ENCODE data around the gene ADAM12. TPM values are rescaled to one million over a fixed set of nuclear protein-coding genes. Genes with fewer than 3 reads are reported as not detected.

ADAM12 gene
- total RNA-seq, 1 donor from 2014 or later = 8.0 TPM

GRCh38 chr10:126108693-126109092 is 279.6 kb downstream of the ADAM12 start:
- no peak overlapping the region for H3K4me2 ChIP-seq
- H3K79me2 ChIP-seq (ENCODE audit: low read depth) = no peaks in the 10 kb centered on the region
- no peak for DNase-seq (ENCODE audit: low spot score)
- no peaks in the 10 kb centered on the region for H3K36me3 Mint-ChIP-seq
- H3K27ac Mint-ChIP-seq = no peak overlapping the region
- TF ChIP-seq CTCF (IDR thresholded peaks at IDR 0.05) (no peak), EZH2 (IDR thresholded peaks at IDR 0.05) (no peak), EZH2phosphoT487 (IDR thresholded peaks at IDR 0.05) (no peak)
- no peaks in the 10 kb centered on the region for H4K20me1 ChIP-seq (ENCODE audit: low read depth)
- H3K27ac ChIP-seq = no peak overlapping the region
- no peak overlapping the region for H3K4me3 Mint-ChIP-seq
- H3K9ac ChIP-seq = no peak overlapping the region
- peaks cover 10% of the 10 kb centered on the region for H3K4me1 ChIP-seq
- H3K9me3 ChIP-seq (ENCODE audit: low read depth) = no peaks in the 10 kb centered on the region
- no peaks in the 10 kb centered on the region for H3K4me1 Mint-ChIP-seq
- no peak overlapping the region for H2AFZ ChIP-seq (replicated peaks)
- H3K27me3 Mint-ChIP-seq (ENCODE audit: insufficient read depth, low read depth) = peaks cover 9% of the 10 kb centered on the region
- peaks cover 2% of the 10 kb centered on the region for H3K9me3 Mint-ChIP-seq
- H3K27me3 ChIP-seq = no peaks in the 10 kb centered on the region
- H3K4me3 ChIP-seq = no peak overlapping the region
- no peaks in the 10 kb centered on the region for H3F3A ChIP-seq (ENCODE audit: low read depth)
- H3K36me3 ChIP-seq = no peaks in the 10 kb centered on the region

GRCh38 chr10:126104767-126105166 is 283.5 kb downstream of the ADAM12 start:
- TF ChIP-seq EZH2 (IDR thresholded peaks at IDR 0.05) (no peak), CTCF (IDR thresholded peaks at IDR 0.05) (no peak), EZH2phosphoT487 (IDR thresholded peaks at IDR 0.05) (no peak)
- no peak overlapping the region for H3K4me2 ChIP-seq
- H3K27ac ChIP-seq = no peak overlapping the region
- Mint-ChIP-seq H3K27me3 (ENCODE audit: insufficient read depth, low read depth) (peaks cover 6% of the 10 kb centered on the region), H3K9me3 (no peaks in the 10 kb centered on the region), H3K4me1 (no peaks in the 10 kb centered on the region), H3K27ac (no peak overlapping the region), H3K36me3 (no peaks in the 10 kb centered on the region), H3K4me3 (no peak overlapping the region)
- DNase-seq (ENCODE audit: low spot score) = no peak
- H2AFZ ChIP-seq (replicated peaks) = no peak overlapping the region
- H3K9ac ChIP-seq = no peak overlapping the region
- H3K27me3 ChIP-seq = no peaks in the 10 kb centered on the region
- H3K9me3 ChIP-seq (ENCODE audit: low read depth) = no peaks in the 10 kb centered on the region
- H3K4me3 ChIP-seq = no peak overlapping the region
- H3K36me3 ChIP-seq = no peaks in the 10 kb centered on the region
- H3K79me2 ChIP-seq (ENCODE audit: low read depth) = no peaks in the 10 kb centered on the region
- H3F3A ChIP-seq (ENCODE audit: low read depth) = no peaks in the 10 kb centered on the region
- H4K20me1 ChIP-seq (ENCODE audit: low read depth) = no peaks in the 10 kb centered on the region
- H3K4me1 ChIP-seq = peaks cover 3% of the 10 kb centered on the region

GRCh38 chr10:126102636-126103035 is 285.6 kb downstream of the ADAM12 start:
- Mint-ChIP-seq H3K27me3 (ENCODE audit: insufficient read depth, low read depth) (peaks cover 6% of the 10 kb centered on the region), H3K36me3 (no peaks in the 10 kb centered on the region), H3K4me3 (no peak overlapping the region), H3K9me3 (no peaks in the 10 kb centered on the region), H3K4me1 (no peaks in the 10 kb centered on the region), H3K27ac (no peak overlapping the region)
- Histone ChIP-seq H3K4me3 (no peak overlapping the region), H3K79me2 (ENCODE audit: low read depth) (no peaks in the 10 kb centered on the region), H3K27ac (no peak overlapping the region), H3K9me3 (ENCODE audit: low read depth) (no peaks in the 10 kb centered on the region), H3K4me1 (no peaks in the 10 kb centered on the region), H3K27me3 (no peaks in the 10 kb centered on the region), H3K4me2 (no peak overlapping the region), H3K9ac (no peak overlapping the region), H4K20me1 (ENCODE audit: low read depth) (no peaks in the 10 kb centered on the region), H3F3A (ENCODE audit: low read depth) (no peaks in the 10 kb centered on the region), H2AFZ (replicated peaks) (no peak overlapping the region), H3K36me3 (no peaks in the 10 kb centered on the region)
- no peak for DNase-seq (ENCODE audit: low spot score)
- TF ChIP-seq CTCF (IDR thresholded peaks at IDR 0.05) (no peak), EZH2 (IDR thresholded peaks at IDR 0.05) (no peak), EZH2phosphoT487 (IDR thresholded peaks at IDR 0.05) (no peak)
